Renal cortical epithelial cell (primary cell): ENCODE results near the gene CDH4. TPM values are rescaled to one million over a fixed set of nuclear protein-coding genes. Genes with fewer than 3 reads are reported as not detected.

ENCODE experiments used
- DNase-seq: peaks from one replicate; pipeline ENCODE4 v3.0.0-alpha.2; 2011; ENCODE audit warnings: low read depth
- total RNA-seq: library from RNA; depleted of rRNA; stranded (reverse); fragments of >200 nt; gene quantifications from 2 replicates; pipeline ENCODE4 v1.2.3, GENCODE V29; 2014

Gene CDH4
- total RNA-seq, 1 donor from 2014 or later, result 6.4 TPM

GRCh38 chr20:61558726-61559125 is 306.7 kb downstream of the CDH4 start:
- peak; percentile 19 for DNase-seq

- no peak for DNase-seq
Observed at GRCh38 chr20:61559706-61560315, 307.8 kb downstream of the CDH4 start.

GRCh38 chr20:61560361-61560853 is 308.3 kb downstream of the CDH4 start:
- peak; percentile 2 for DNase-seq

- DNase-seq, result no peak
Observed at GRCh38 chr20:61561111-61561830, 309.2 kb downstream of the CDH4 start.

- no peak for DNase-seq
Observed at GRCh38 chr20:61562491-61562890, 310.4 kb downstream of the CDH4 start.

GRCh38 chr20:61562897-61563504 is 310.9 kb downstream of the CDH4 start:
- no peak for DNase-seq

GRCh38 chr20:61564628-61565027 is 312.6 kb downstream of the CDH4 start:
- DNase-seq, result no peak

- DNase-seq, result no peak
Observed at GRCh38 chr20:61565791-61566190, 313.7 kb downstream of the CDH4 start.

- DNase-seq, result no peak
Observed at GRCh38 chr20:61566691-61567090, 314.6 kb downstream of the CDH4 start.

GRCh38 chr20:61567204-61567603 is 315.1 kb downstream of the CDH4 start:
- DNase-seq, result no peak

GRCh38 chr20:61569825-61570224 is 317.8 kb downstream of the CDH4 start:
- DNase-seq, result peak; percentile 34

GRCh38 chr20:61570646-61571195 is 318.7 kb downstream of the CDH4 start:
- no peak for DNase-seq

- DNase-seq, result no peak
Observed at GRCh38 chr20:61571221-61571620, 319.2 kb downstream of the CDH4 start.

- no peak for DNase-seq
Observed at GRCh38 chr20:61571916-61572711, 320.1 kb downstream of the CDH4 start.

GRCh38 chr20:61572789-61573188 is 320.7 kb downstream of the CDH4 start:
- no peak for DNase-seq

GRCh38 chr20:61573415-61574305 is 321.6 kb downstream of the CDH4 start:
- no peak for DNase-seq

GRCh38 chr20:61575151-61575937 is 323.3 kb downstream of the CDH4 start:
- DNase-seq, result no peak

- no peak for DNase-seq
Observed at GRCh38 chr20:61576372-61576771, 324.3 kb downstream of the CDH4 start.

GRCh38 chr20:61577065-61577464 is 325.0 kb downstream of the CDH4 start:
- DNase-seq, result no peak

- no peak for DNase-seq
Observed at GRCh38 chr20:61579908-61580307, 327.8 kb downstream of the CDH4 start.
